Measurements from ENCODE around the gene ADGRG1.
"Not testable (repeated sequence)": the region's sequence is repeated elsewhere in the genome, so short reads cannot be mapped to it uniquely, and the experiment has no call there.

The ADGRG1 gene

DNA sequence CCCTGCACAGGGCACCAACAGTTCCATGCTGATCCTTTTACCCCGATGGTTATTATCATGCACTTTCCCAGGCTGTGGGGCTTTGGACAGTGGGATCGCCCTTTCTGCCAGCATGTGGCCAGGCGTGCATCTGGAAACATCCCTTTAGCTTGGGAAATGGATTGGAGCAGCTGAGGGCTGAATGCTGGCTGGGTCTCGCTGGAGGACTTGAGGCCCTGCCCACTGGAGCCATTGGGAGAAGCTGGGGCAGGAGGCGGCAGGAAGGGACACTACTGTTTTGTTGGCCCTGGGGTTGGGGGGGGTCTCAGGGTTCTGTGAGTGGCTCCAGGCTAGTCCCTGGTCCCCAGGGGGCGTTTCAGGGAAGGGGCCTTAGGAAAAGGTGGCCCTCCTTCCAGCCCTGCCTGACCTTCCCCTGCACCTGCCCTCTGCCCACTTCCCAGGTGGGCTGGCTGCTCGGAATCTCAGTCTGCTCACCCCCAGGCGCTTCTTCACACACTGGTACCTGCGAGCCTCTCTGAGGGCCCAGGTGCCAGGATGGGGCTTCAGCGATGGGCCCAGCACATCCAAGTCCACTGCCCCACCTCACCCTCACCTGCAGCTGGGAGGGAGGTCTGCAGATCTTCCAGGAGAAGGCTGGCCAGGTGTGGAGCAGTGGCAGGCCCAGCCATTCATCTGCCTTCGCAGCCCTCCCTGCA, 38.1 kb downstream of the ADGRG1 start:
- no peak for DNase-seq (ENCODE audit: low read depth in 3 of 3)

DNA sequence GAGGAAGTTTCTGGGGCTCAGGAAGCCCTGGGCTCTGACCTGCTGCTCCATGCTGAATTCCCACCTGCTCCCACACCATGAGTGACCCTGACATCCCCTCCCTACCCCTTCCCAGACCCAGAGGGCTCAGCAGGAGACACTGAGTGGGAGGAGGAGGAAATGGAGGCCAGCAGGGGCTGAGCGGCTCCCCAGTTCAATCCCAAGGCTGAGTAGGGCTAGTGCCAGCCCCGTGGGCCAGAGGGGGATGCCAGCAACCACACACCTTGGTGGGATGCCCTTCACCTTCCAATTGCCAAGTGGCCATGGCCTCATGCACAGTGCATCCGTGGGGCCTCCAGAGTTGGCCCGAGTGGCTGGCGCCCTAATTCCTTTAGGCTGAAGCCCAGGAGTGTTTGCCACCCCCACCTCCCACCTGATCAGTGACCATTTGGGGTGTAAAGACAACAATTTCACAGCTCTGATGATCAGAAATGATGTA, 38.7 kb downstream of the ADGRG1 start:
- DNase-seq (ENCODE audit: low read depth in 3 of 3): no peak

- DNase-seq (ENCODE audit: low read depth in 3 of 3): no peak
Observed at GRCh38 chr16:57667526-57668262, 39.3 kb downstream of the ADGRG1 start.

GRCh38 chr16:57668263-57668571, 39.8 kb downstream of the ADGRG1 start, which contains the start of gene ADGRG3:
Gene ADGRG3 (plus strand): TSS chr16:57668306. CDS start chr16:57668348, 42 bp downstream.
- DNase-seq (ENCODE audit: low read depth in 3 of 3): no peak

GRCh38 chr16:57668630-57669475, 40.4 kb downstream of the ADGRG1 start:
- no peak for DNase-seq (ENCODE audit: low read depth in 3 of 3)

GRCh38 chr16:57669476-57670162, 41.2 kb downstream of the ADGRG1 start:
- no peak for DNase-seq (ENCODE audit: low read depth in 3 of 3)

DNA sequence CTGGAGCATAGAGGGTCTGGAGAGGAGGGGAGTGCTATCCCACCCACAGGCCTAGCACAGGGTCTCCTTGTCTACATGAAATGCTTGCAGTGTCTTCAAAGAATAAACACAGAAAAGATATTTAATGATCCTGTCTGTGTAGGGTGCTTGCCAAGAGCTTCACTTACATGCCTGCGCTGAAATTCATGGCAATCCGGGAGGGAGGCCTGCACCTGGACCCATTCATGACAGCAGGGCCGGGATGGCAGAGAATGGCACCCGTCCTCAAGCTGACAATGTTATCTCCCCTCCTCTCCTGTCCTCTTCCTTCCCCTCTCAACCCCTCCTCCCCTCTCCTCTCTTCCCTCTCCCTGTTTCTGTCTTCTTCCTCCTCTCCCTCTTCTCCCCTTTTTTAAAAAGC, 41.8 kb downstream of the ADGRG1 start:
- no peak for DNase-seq (ENCODE audit: low read depth in 3 of 3)

GRCh38 chr16:57671451-57671850, 43.0 kb downstream of the ADGRG1 start:
- DNase-seq (ENCODE audit: low read depth in 3 of 3): not testable (repeated sequence)

GRCh38 chr16:57672416-57672815, 44.0 kb downstream of the ADGRG1 start:
- DNase-seq (ENCODE audit: low read depth in 3 of 3): no peak

GRCh38 chr16:57672824-57673223, 44.4 kb downstream of the ADGRG1 start:
- no peak for DNase-seq (ENCODE audit: low read depth in 3 of 3)

DNA sequence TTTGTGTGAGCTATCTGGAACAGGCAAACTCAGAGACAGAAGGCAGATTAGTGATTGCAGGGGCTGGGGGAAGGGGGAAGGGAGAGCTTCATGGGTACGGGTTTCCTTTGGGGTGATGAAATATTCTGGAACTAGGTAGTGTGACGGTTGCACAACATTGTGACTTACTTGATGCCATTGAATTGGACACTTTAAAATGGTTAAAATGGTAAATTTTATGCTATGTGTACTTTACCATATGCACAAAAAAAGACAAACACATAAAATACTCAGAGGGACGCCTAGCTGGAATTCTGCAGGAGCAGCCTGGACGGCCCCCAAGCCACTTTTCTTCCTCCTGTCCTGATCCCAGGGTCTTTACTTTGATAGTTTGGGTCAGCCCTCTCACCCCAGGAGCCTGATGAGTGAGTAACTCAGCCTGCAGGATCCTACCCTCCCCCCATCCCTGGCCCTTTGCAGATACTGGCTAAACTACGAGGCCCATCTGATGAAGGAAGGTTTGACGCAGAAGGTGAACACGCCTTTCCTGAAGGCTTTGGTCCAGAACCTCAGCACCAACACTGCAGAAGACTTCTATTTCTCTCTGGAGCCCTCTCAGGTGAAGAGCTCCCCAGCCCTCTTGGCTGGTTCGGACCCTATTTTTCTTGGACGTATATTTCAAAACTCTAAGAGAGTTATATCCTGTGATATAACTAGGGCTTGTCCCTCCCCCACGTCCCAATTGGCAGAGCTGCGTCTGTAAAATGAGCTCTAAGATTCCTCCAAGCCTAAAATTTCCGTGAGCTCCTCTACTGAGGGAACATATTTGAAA, 47.5 kb downstream of the ADGRG1 start:
- DNase-seq (ENCODE audit: low read depth in 3 of 3): no peak

GRCh38 chr16:57676553-57677085, 48.2 kb downstream of the ADGRG1 start:
- DNase-seq (ENCODE audit: low read depth in 3 of 3): no peak

- no peak for DNase-seq (ENCODE audit: low read depth in 3 of 3)
Observed at GRCh38 chr16:57677622-57678369, 49.4 kb downstream of the ADGRG1 start.

DNA sequence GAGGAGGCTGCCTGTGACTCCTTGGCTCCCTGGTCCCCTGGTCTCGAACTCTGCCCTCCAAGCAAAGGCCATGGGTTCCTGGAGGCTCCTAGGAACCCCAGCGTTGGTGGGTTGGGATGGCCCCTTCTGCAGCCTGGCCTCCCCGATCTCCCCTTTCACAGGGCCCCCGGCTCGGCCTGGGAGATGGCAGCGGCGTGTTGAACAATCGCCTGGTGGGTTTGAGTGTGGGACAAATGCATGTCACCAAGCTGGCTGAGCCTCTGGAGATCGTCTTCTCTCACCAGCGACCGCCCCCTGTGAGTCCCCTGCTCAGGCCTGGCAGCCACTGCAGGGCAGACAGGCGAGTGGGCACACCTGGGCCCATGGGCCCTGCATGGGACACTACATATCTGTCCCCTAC, 50.6 kb downstream of the ADGRG1 start:
- no peak for DNase-seq (ENCODE audit: low read depth in 3 of 3)

- no peak for DNase-seq (ENCODE audit: low read depth in 3 of 3)
Observed at GRCh38 chr16:57679767-57680482, 51.5 kb downstream of the ADGRG1 start.

GRCh38 chr16:57680842-57681375, 52.5 kb downstream of the ADGRG1 start:
- no peak for DNase-seq (ENCODE audit: low read depth in 3 of 3)

GRCh38 chr16:57681950-57682728, 53.7 kb downstream of the ADGRG1 start:
- DNase-seq (ENCODE audit: low read depth in 3 of 3): no peak
